ENCODE results near the gene TCAP.
"Not testable (repeated sequence)": the region's sequence is repeated elsewhere in the genome, so short reads cannot be mapped to it uniquely, and the experiment has no call there.

Gene TCAP

GRCh38 chr17:39687101-39687545, 22.0 kb downstream of the TCAP start:
- no peak for DNase-seq

- peak; percentile 79 for DNase-seq
Measured at GRCh38 chr17:39687546-39688474, 22.7 kb downstream of the TCAP start, which contains the start of gene PGAP3. TSS of gene PGAP3 (minus strand) at chr17:39688057. CDS start at chr17:39688014, 43 bp downstream.

- DNase-seq = no peak
Measured at GRCh38 chr17:39688475-39688835, 23.3 kb downstream of the TCAP start.

- DNase-seq = no peak
Measured at GRCh38 chr17:39688945-39689344, 23.8 kb downstream of the TCAP start.

- DNase-seq = no peak
Measured at GRCh38 chr17:39694593-39694992, 29.4 kb downstream of the TCAP start.

GRCh38 chr17:39695089-39695474, 29.9 kb downstream of the TCAP start:
- DNase-seq = no peak

GRCh38 chr17:39696731-39697130, 31.6 kb downstream of the TCAP start:
- DNase-seq = no peak

- no peak for DNase-seq
Measured at GRCh38 chr17:39697961-39698360, 32.8 kb downstream of the TCAP start.

- DNase-seq = not testable (repeated sequence)
Measured at GRCh38 chr17:39699157-39699817, 34.1 kb downstream of the TCAP start.

- no peak for DNase-seq
Measured at GRCh38 chr17:39699818-39700147, 34.6 kb downstream of the TCAP start, which contains the start of gene ERBB2. TSS of gene ERBB2 (plus strand) at chr17:39700064. CDS start at chr17:39700239, 175 bp downstream.

- DNase-seq = no peak
Measured at GRCh38 chr17:39700148-39700987, 35.2 kb downstream of the TCAP start.

- no peak for DNase-seq
Measured at GRCh38 chr17:39701012-39701783, 36.0 kb downstream of the TCAP start.

GRCh38 chr17:39701784-39702422, 36.8 kb downstream of the TCAP start:
- no peak for DNase-seq

- no peak for DNase-seq
Measured at GRCh38 chr17:39702901-39703893, 38.0 kb downstream of the TCAP start.

- no peak for DNase-seq
Measured at GRCh38 chr17:39703913-39704312, 38.8 kb downstream of the TCAP start.

GRCh38 chr17:39704821-39705551, 39.8 kb downstream of the TCAP start:
- no peak for DNase-seq

GRCh38 chr17:39705786-39706348, 40.7 kb downstream of the TCAP start:
- DNase-seq = no peak

GRCh38 chr17:39706383-39706782, 41.2 kb downstream of the TCAP start:
- no peak for DNase-seq

GRCh38 chr17:39706921-39707337, 41.8 kb downstream of the TCAP start:
- DNase-seq = no peak
